ENCODE measurements around the gene SELENOH. TPM values are rescaled to one million over a fixed set of nuclear protein-coding genes. Genes with fewer than 3 reads are reported as not detected.

Gene SELENOH
- total RNA-seq, 1 donor from 2014 or later, result 76.8 TPM

- intact Hi-C loops (cut with micrococcal nuclease), result loop anchor here (2.0 kb wide), 1 partner anchor 73 kb away; the partner anchor contains the start of gene ZDHHC5
- no peak for ATAC-seq
- DNase-seq, result no peak
Measured at GRCh38 chr11:57742087-57742452, 779 bp downstream of the SELENOH start.

- no peak for ATAC-seq
- no peak for DNase-seq
- intact Hi-C loops (cut with micrococcal nuclease), result no loop called here
Measured at GRCh38 chr11:57744357-57744756, 3.1 kb downstream of the SELENOH start.

GRCh38 chr11:57745206-57745605 is 3.9 kb downstream of the SELENOH start:
- no peak for ATAC-seq
- intact Hi-C loops (cut with micrococcal nuclease), result no loop called here
- DNase-seq, result no peak

- DNase-seq (no peak), ATAC-seq (no peak)
- intact Hi-C loops (cut with micrococcal nuclease), result no loop called here
Measured at GRCh38 chr11:57746920-57747319, 5.6 kb downstream of the SELENOH start.

GRCh38 chr11:57751176-57751575 is 9.9 kb downstream of the SELENOH start:
- intact Hi-C loops (cut with micrococcal nuclease), result no loop called here
- no peak for DNase-seq
- no peak for ATAC-seq

GRCh38 chr11:57751676-57752253 is 10.5 kb downstream of the SELENOH start, which contains the start of gene BTBD18:
Gene BTBD18, minus strand, starts transcription at chr11:57751819. Its CDS starts 631 bp downstream, at chr11:57751188.
- intact Hi-C loops (cut with micrococcal nuclease), result no loop called here
- DNase-seq (no peak), ATAC-seq (peak; percentile 90)

GRCh38 chr11:57752954-57753353 is 11.7 kb downstream of the SELENOH start:
- DNase-seq, result no peak
- ATAC-seq, result no peak
- intact Hi-C loops (cut with micrococcal nuclease), result no loop called here

- intact Hi-C loops (cut with micrococcal nuclease), result no loop called here
- DNase-seq, result no peak
- ATAC-seq, result no peak
Measured at GRCh38 chr11:57758174-57758573, 16.9 kb downstream of the SELENOH start.

- ATAC-seq (peak; percentile 99), DNase-seq (peak; percentile 82)
- intact Hi-C loops (cut with micrococcal nuclease), result loop anchor here (5.0 kb wide), 1 partner anchor 36 kb away; no protein-coding TSS in a partner anchor
Measured at GRCh38 chr11:57761301-57762234, 20.3 kb downstream of the SELENOH start, which contains the start of gene CTNND1. Gene CTNND1, plus strand, starts transcription at chr11:57761802. Its CDS starts 29,677 bp downstream, at chr11:57791479.

GRCh38 chr11:57762235-57762861 is 21.1 kb downstream of the SELENOH start:
- ATAC-seq (peak; percentile 50), DNase-seq (no peak)
- intact Hi-C loops (cut with micrococcal nuclease), result loop anchor here (5.0 kb wide), 1 partner anchor 35 kb away; no protein-coding TSS in a partner anchor

GRCh38 chr11:57763568-57763967 is 22.3 kb downstream of the SELENOH start:
- no peak for DNase-seq
- ATAC-seq, result peak; percentile 45
- intact Hi-C loops (cut with micrococcal nuclease), result loop anchor here (5.0 kb wide), 1 partner anchor 34 kb away; no protein-coding TSS in a partner anchor

- intact Hi-C loops (cut with micrococcal nuclease), result loop anchor here (5.0 kb wide), 1 partner anchor 33 kb away; no protein-coding TSS in a partner anchor
- no peak for ATAC-seq
- no peak for DNase-seq
Measured at GRCh38 chr11:57764021-57764420, 22.7 kb downstream of the SELENOH start.

- ATAC-seq (no peak), DNase-seq (no peak)
- intact Hi-C loops (cut with micrococcal nuclease), result loop anchor here (5.0 kb wide), 1 partner anchor 33 kb away; no protein-coding TSS in a partner anchor
Measured at GRCh38 chr11:57764566-57764965, 23.3 kb downstream of the SELENOH start.

GRCh38 chr11:57764972-57765371 is 23.7 kb downstream of the SELENOH start:
- DNase-seq (no peak), ATAC-seq (no peak)
- intact Hi-C loops (cut with micrococcal nuclease), result loop anchor here (5.0 kb wide), 1 partner anchor 32 kb away; no protein-coding TSS in a partner anchor

- DNase-seq (no peak), ATAC-seq (no peak)
- intact Hi-C loops (cut with micrococcal nuclease), result no loop called here
Measured at GRCh38 chr11:57770793-57771192, 29.5 kb downstream of the SELENOH start.

- ATAC-seq (no peak), DNase-seq (no peak)
- intact Hi-C loops (cut with micrococcal nuclease), result no loop called here
Measured at GRCh38 chr11:57771365-57771764, 30.1 kb downstream of the SELENOH start.

GRCh38 chr11:57772562-57772961 is 31.3 kb downstream of the SELENOH start:
- intact Hi-C loops (cut with micrococcal nuclease), result no loop called here
- ATAC-seq, result no peak

GRCh38 chr11:57773026-57773598 is 31.8 kb downstream of the SELENOH start:
- intact Hi-C loops (cut with micrococcal nuclease), result no loop called here
- ATAC-seq (no peak), DNase-seq (no peak)

More at GRCh38 chr11:57772562-57772961, 31.3 kb downstream of the SELENOH start:
- no peak for DNase-seq

- intact Hi-C loops (cut with micrococcal nuclease), result no loop called here
- ATAC-seq (no peak), DNase-seq (no peak)
Measured at GRCh38 chr11:57775491-57775890, 34.2 kb downstream of the SELENOH start.
